Neuronal stem cell (in vitro differentiated cells): ENCODE results near the gene FHOD3.
A peak's percentile ranks its signal among the peaks of the same experiment; 100 is the strongest.

ENCODE experiments used
- DNase-seq: peaks from one replicate; pipeline ENCODE4 v3.0.0-alpha.2; 2013; ENCODE audit warnings: low spot score
- H2AFZ ChIP-seq: one replicate; pipeline ENCODE4 v1.6.1; 2013; ENCODE audit warnings: mild to moderate bottlenecking, low read length, inconsistent platforms
- H2AK5ac ChIP-seq: 2 replicates; pipeline ENCODE4 v1.6.1; 2013; ENCODE audit warnings: low read depth, mild to moderate bottlenecking, inconsistent platforms, low read length, moderate library complexity, mixed read lengths
- H2BK120ac ChIP-seq: 2 replicates; pipeline ENCODE4 v1.6.1; 2013; ENCODE audit warnings: low read depth, mild to moderate bottlenecking, inconsistent platforms, low read length, moderate library complexity, mixed read lengths
- H2BK12ac ChIP-seq: one replicate; pipeline ENCODE4 v1.6.1; 2013; ENCODE audit warnings: low read length, inconsistent platforms
- H2BK15ac ChIP-seq: 2 replicates; pipeline ENCODE4 v1.6.1; 2013; ENCODE audit warnings: mild to moderate bottlenecking, low read length, inconsistent platforms, mixed read lengths
- H2BK5ac ChIP-seq: one replicate; pipeline ENCODE4 v1.6.1; 2013; ENCODE audit warnings: inconsistent platforms, mild to moderate bottlenecking, low read length, moderate library complexity
- H3K14ac ChIP-seq: one replicate; pipeline ENCODE4 v1.6.1; 2013; ENCODE audit warnings: low read length, inconsistent platforms
- H3K18ac ChIP-seq: 2 replicates; pipeline ENCODE4 v1.6.1; 2013; ENCODE audit warnings: low read length, inconsistent platforms
- H3K23ac ChIP-seq: 2 replicates; pipeline ENCODE4 v1.6.1; 2013; ENCODE audit warnings: low read depth, mild to moderate bottlenecking, mixed read lengths, low read length, inconsistent platforms; ENCODE audit not compliant: poor library complexity
- H3K27ac ChIP-seq: replicated peaks from 3 replicates; pipeline ENCODE4 v1.5.1; 2013; ENCODE audit warnings: low read length, inconsistent platforms
- H3K27me3 ChIP-seq, 3 experiments: 2 replicates each; pipeline ENCODE4 v1.6.1; 2013; ENCODE audit warnings: low read length in 3 of 3, mild to moderate bottlenecking in 2 of 3, inconsistent platforms in 1 of 3, low read depth in 1 of 3, mixed read lengths in 1 of 3, moderate library complexity in 1 of 3; ENCODE audit not compliant: control insufficient read depth in 3 of 3, insufficient read depth in 3 of 3
- H3K36me3 ChIP-seq, 2 donors: replicated peaks in 1 of 2; 2 replicates each; pipeline ENCODE4 v1.6.1; 2013; ENCODE audit warnings: low read length in 2 of 2; ENCODE audit not compliant: control insufficient read depth in 2 of 2, insufficient read depth in 2 of 2
- H3K4ac ChIP-seq: 2 replicates; pipeline ENCODE4 v1.6.1; 2013; ENCODE audit warnings: inconsistent platforms, mild to moderate bottlenecking, low read length, moderate library complexity
- H3K4me1 ChIP-seq, 2 donors: 1 replicate in 1 of 2; 2 replicates in 1 of 2; pipeline ENCODE4 v1.6.1; 2013; ENCODE audit warnings: low read length in 2 of 2, low read depth in 1 of 2; ENCODE audit not compliant: control insufficient read depth in 2 of 2, insufficient read depth in 1 of 2
- H3K4me2 ChIP-seq: one replicate; pipeline ENCODE4 v1.6.1; 2013; ENCODE audit warnings: mild to moderate bottlenecking, low read length, inconsistent platforms; ENCODE audit not compliant: insufficient read depth, poor library complexity, severe bottlenecking
- H3K4me3 ChIP-seq, 2 donors: 2 replicates each; pipeline ENCODE4 v1.5.1; 2013; ENCODE audit warnings: low read length in 2 of 2, mild to moderate bottlenecking in 2 of 2, inconsistent platforms in 1 of 2, moderate library complexity in 1 of 2
- H3K79me1 ChIP-seq: one replicate; pipeline ENCODE4 v1.6.1; 2013; ENCODE audit warnings: low read depth, mild to moderate bottlenecking, inconsistent platforms, low read length, moderate library complexity
- H3K9ac ChIP-seq: one replicate; pipeline ENCODE4 v1.6.1; 2013; ENCODE audit warnings: mild to moderate bottlenecking, low read depth, low read length, inconsistent platforms; ENCODE audit not compliant: poor library complexity
- H3K9me3 ChIP-seq, 2 donors: replicated peaks in 1 of 2; 2 replicates each; pipeline versions ENCODE3 to v1.6.1; 2013; ENCODE audit warnings: low read length in 2 of 2, mild to moderate bottlenecking in 2 of 2, inconsistent platforms in 1 of 2, low read depth in 1 of 2, mixed read lengths in 1 of 2, moderate library complexity in 1 of 2; ENCODE audit not compliant: control insufficient read depth in 2 of 2, insufficient read depth in 1 of 2
- H4K8ac ChIP-seq: one replicate; pipeline ENCODE4 v1.6.1; 2013; ENCODE audit warnings: low read depth, mild to moderate bottlenecking, inconsistent platforms, low read length, moderate library complexity
- H4K91ac ChIP-seq: one replicate; pipeline ENCODE4 v1.6.1; 2013; ENCODE audit warnings: low read length, low read depth, mild to moderate bottlenecking, inconsistent platforms; ENCODE audit not compliant: poor library complexity
- WGBS, 2 donors: extraction: QIAGEN DNeasy Blood & Tissue Kit; methylation state at CpG; one replicate each; pipeline ENCODE4 v1.1.7; 2013; ENCODE audit warnings: missing lambda C conversion rate in 2 of 2, mixed read lengths in 1 of 2; ENCODE audit not compliant: insufficient read length in 2 of 2, insufficient replicate concordance in 1 of 2; ENCODE audit errors: extremely low coverage in 2 of 2; 5-methylcytosine and 5-hydroxymethylcytosine counted together

FHOD3 gene

GRCh38 chr18:36610258-36610657 is 312.7 kb downstream of the FHOD3 start:
- no peak overlapping the region for H3K23ac ChIP-seq
- WGBS, 2 donors = no CpG with 5 or more reads among the region's 8 CpGs
- no peaks in the 10 kb centered on the region for H3K27me3 ChIP-seq
- H3K9ac ChIP-seq = no peak overlapping the region
- H3K14ac ChIP-seq = no peak overlapping the region
- no peak overlapping the region for H4K8ac ChIP-seq
- H3K4me1 ChIP-seq = peaks cover 0 to 9% of the 10 kb centered on the region in 2 donors
- H3K4me2 ChIP-seq = no peak overlapping the region
- H3K4ac ChIP-seq = no peak overlapping the region
- no peak overlapping the region for H2AK5ac ChIP-seq
- H4K91ac ChIP-seq = no peak overlapping the region
- no peak overlapping the region for H2BK120ac ChIP-seq
- no peak overlapping the region for H2BK15ac ChIP-seq
- H3K79me1 ChIP-seq = peaks cover 2% of the 10 kb centered on the region
- no peak overlapping the region for H2BK12ac ChIP-seq
- H3K4me3 ChIP-seq = no peak overlapping the region
- no peak overlapping the region for H2AFZ ChIP-seq
- no peak overlapping the region for H3K27ac ChIP-seq
- no peak overlapping the region for H3K18ac ChIP-seq
- H2BK5ac ChIP-seq = no peak overlapping the region
- H3K36me3 ChIP-seq = peaks cover 12 to 55% of the 10 kb centered on the region in 2 donors
- no peak for DNase-seq
- no peaks in the 10 kb centered on the region for H3K9me3 ChIP-seq

GRCh38 chr18:36610661-36611060 is 313.1 kb downstream of the FHOD3 start:
- no peak overlapping the region for H2BK15ac ChIP-seq
- no peak overlapping the region for H3K27ac ChIP-seq
- no CpG with 5 or more reads among the region's 2 CpGs for WGBS, 2 donors
- no peak overlapping the region for H3K4me3 ChIP-seq
- no peak overlapping the region for H2AFZ ChIP-seq
- H3K4ac ChIP-seq = no peak overlapping the region
- no peak overlapping the region for H4K8ac ChIP-seq
- H2AK5ac ChIP-seq = no peak overlapping the region
- no peak overlapping the region for H3K14ac ChIP-seq
- H3K18ac ChIP-seq = no peak overlapping the region
- no peak overlapping the region for H4K91ac ChIP-seq
- peaks cover 12 to 55% of the 10 kb centered on the region in 2 donors for H3K36me3 ChIP-seq
- no peak overlapping the region for H3K9ac ChIP-seq
- no peak overlapping the region for H2BK5ac ChIP-seq
- H3K4me2 ChIP-seq = no peak overlapping the region
- peaks cover 0 to 9% of the 10 kb centered on the region in 2 donors for H3K4me1 ChIP-seq
- H2BK12ac ChIP-seq = no peak overlapping the region
- peaks cover 2% of the 10 kb centered on the region for H3K79me1 ChIP-seq
- H3K9me3 ChIP-seq = no peaks in the 10 kb centered on the region
- H2BK120ac ChIP-seq = no peak overlapping the region
- H3K27me3 ChIP-seq = no peaks in the 10 kb centered on the region
- DNase-seq = no peak
- H3K23ac ChIP-seq = no peak overlapping the region

GRCh38 chr18:36613069-36613468 is 315.6 kb downstream of the FHOD3 start:
- no peak overlapping the region for H3K14ac ChIP-seq
- no peak overlapping the region for H2BK120ac ChIP-seq
- H3K18ac ChIP-seq = no peak overlapping the region
- no peak overlapping the region for H3K4me2 ChIP-seq
- H3K9me3 ChIP-seq = no peaks in the 10 kb centered on the region
- no peaks in the 10 kb centered on the region for H3K27me3 ChIP-seq
- no peak overlapping the region for H2BK15ac ChIP-seq
- H3K79me1 ChIP-seq = peaks cover 2% of the 10 kb centered on the region
- H2AFZ ChIP-seq = no peak overlapping the region
- H3K36me3 ChIP-seq = peaks cover 12 to 43% of the 10 kb centered on the region in 2 donors
- H4K8ac ChIP-seq = no peak overlapping the region
- no CpG with 5 or more reads among the region's 6 CpGs for WGBS, 2 donors
- H3K27ac ChIP-seq = no peak overlapping the region
- H2AK5ac ChIP-seq = no peak overlapping the region
- peak overlapping the region; percentile 12 for H3K9ac ChIP-seq
- DNase-seq = no peak
- no peak overlapping the region for H3K4me3 ChIP-seq
- no peak overlapping the region for H4K91ac ChIP-seq
- H3K4me1 ChIP-seq = peaks cover 7 to 11% of the 10 kb centered on the region in 2 donors
- H2BK12ac ChIP-seq = no peak overlapping the region
- no peak overlapping the region for H3K4ac ChIP-seq
- H3K23ac ChIP-seq = no peak overlapping the region
- no peak overlapping the region for H2BK5ac ChIP-seq

GRCh38 chr18:36613810-36614209 is 316.3 kb downstream of the FHOD3 start:
- Histone ChIP-seq H3K79me1 (peaks cover 2% of the 10 kb centered on the region), H3K4me2 (no peak overlapping the region), H2BK12ac (no peak overlapping the region), H3K4me1 (peaks cover 7 to 11% of the 10 kb centered on the region in 2 donors), H2BK5ac (no peak overlapping the region), H3K9me3 (no peaks in the 10 kb centered on the region), H3K23ac (no peak overlapping the region), H3K4me3 (no peak overlapping the region), H3K9ac (no peak overlapping the region), H3K4ac (no peak overlapping the region), H3K36me3 (peaks cover 12 to 39% of the 10 kb centered on the region in 2 donors), H2AFZ (no peak overlapping the region), H3K27ac (no peak overlapping the region), H2BK15ac (no peak overlapping the region), H3K14ac (no peak overlapping the region), H4K91ac (no peak overlapping the region), H2BK120ac (no peak overlapping the region), H3K18ac (no peak overlapping the region), H4K8ac (no peak overlapping the region), H2AK5ac (no peak overlapping the region), H3K27me3 (no peaks in the 10 kb centered on the region)
- DNase-seq = no peak
- WGBS, 2 donors = no CpG with 5 or more reads among the region's 3 CpGs
